DOHH2 (cell line): Measurements from ENCODE around the gene PLXND1.

Experiments used
- CTCF ChIP-seq: fragments of 200-600 bp; sonication (generic); IDR thresholded peaks from one replicate; pipeline ENCODE4 v1.5.1; 2014; ENCODE audit warnings: antibody characterized with exemption, mild to moderate bottlenecking, low read depth, low read length; ENCODE audit not compliant: poor library complexity, severe bottlenecking
- EZH2phosphoT487 ChIP-seq: fragments of 200-600 bp; sonication (generic); IDR thresholded peaks from 2 replicates; pipeline ENCODE4 v1.6.1; 2017; ENCODE audit warnings: borderline replicate concordance, mild to moderate bottlenecking, antibody characterized with exemption, low read length, moderate library complexity, mixed read lengths

DNA sequence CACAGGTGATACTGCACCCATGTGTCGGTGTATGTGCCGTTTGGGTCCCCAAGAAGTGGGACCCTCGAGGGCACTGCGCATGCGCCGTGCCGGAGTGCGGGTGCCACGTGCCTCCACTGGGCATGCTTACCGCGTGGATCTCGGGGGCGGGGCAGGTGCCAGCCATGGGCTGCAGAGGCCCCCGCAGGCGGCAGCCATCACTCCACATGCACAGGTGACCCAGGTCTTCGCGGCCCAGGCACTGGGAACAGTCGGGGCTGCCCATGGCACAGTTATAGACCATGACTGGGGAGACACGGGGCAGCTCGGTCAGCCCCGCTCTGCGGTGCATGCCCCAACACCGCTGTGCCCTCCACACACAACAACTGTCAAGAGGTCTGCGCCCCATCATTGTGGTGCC is 32.3 kb downstream of the PLXND1 start:
- TF ChIP-seq CTCF (no peak), EZH2phosphoT487 (no peak)
